ENCODE data around the gene KRTAP7-1.

- TF ChIP-seq, protein P1, sequence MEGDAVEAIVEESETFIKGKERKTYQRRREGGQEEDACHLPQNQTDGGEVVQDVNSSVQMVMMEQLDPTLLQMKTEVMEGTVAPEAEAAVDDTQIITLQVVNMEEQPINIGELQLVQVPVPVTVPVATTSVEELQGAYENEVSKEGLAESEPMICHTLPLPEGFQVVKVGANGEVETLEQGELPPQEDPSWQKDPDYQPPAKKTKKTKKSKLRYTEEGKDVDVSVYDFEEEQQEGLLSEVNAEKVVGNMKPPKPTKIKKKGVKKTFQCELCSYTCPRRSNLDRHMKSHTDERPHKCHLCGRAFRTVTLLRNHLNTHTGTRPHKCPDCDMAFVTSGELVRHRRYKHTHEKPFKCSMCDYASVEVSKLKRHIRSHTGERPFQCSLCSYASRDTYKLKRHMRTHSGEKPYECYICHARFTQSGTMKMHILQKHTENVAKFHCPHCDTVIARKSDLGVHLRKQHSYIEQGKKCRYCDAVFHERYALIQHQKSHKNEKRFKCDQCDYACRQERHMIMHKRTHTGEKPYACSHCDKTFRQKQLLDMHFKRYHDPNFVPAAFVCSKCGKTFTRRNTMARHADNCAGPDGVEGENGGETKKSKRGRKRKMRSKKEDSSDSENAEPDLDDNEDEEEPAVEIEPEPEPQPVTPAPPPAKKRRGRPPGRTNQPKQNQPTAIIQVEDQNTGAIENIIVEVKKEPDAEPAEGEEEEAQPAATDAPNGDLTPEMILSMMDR (IDR thresholded peaks at IDR 0.05) = no peak
- TF ChIP-seq POLR2A (IDR thresholded peaks at IDR 0.05) = no peak
These were observed 50.3 kb downstream of the KRTAP7-1 start for GRCh38 chr21:30779249-30779648.

Measured in adrenal gland (tissue), 5 donors.